K562 (cell line): ENCODE measurements around the gene ARHGAP8. TPM values are rescaled to one million over a fixed set of nuclear protein-coding genes. Genes with fewer than 3 reads are reported as not detected.

ENCODE experiments used
- ATAC-seq: fragments of 200-7000 bp; cut with Tn5 transposase; 3 replicates; pipeline ENCODE4 v1.9.1; 2020; ENCODE audit warnings: moderate library complexity
- BruUV-seq: library from RNA; stranded (reverse); fragments of 400-500 nt; replicated peaks from 2 replicates; lab custom pipeline; 2021; lab: Mats Ljungman, UMichigan
- CTCF ChIA-PET: fragments of 300-600 bp; formaldehyde crosslinking; extraction: SDS; loops from one replicate; lab custom pipeline; 2021; ENCODE audit warnings: low intra/inter-chr PET ratio; lab: Yijun Ruan, JAX
- POLR2A ChIA-PET: fragments of 300-600, 350-650 bp; sonication (Branson Sonifier 250); formaldehyde crosslinking; extraction: SDS; loops from one replicate; lab custom pipeline; 2021; ENCODE audit warnings: antibody characterized with exemption, inconsistent platforms; lab: Yijun Ruan, JAX
- DNase-seq, 4 experiments: peaks; one replicate each; pipeline versions ENCODE4 v3.0.0 to v3.0.0-alpha.2; 2011 to 2018; ENCODE audit warnings: low spot score in 3 of 4, mixed read lengths in 3 of 4; ENCODE audit errors: extremely low read depth in 1 of 4
- FAIRE-seq: peaks from 2 replicates; lab custom pipeline; 2011; peaks lifted over from hg19 to GRCh38; lab: Jason Lieb, UNC
- H2AFZ ChIP-seq: 2 replicates; pipeline ENCODE4 v1.6.0; 2011; ENCODE audit warnings: low read depth, low read length, control low read depth, inconsistent platforms
- H3K27ac ChIP-seq: fragments of 200-600 bp; 3 replicates; pipeline ENCODE4 v1.8.0; 2011; ENCODE audit warnings: low read depth, mild to moderate bottlenecking, control low read depth, inconsistent platforms, low read length, moderate library complexity, mixed read lengths; ENCODE audit errors: extremely low read depth
- H3K27me3 ChIP-seq, 2 experiments: fragments of 300-600 bp in 1 of 2; 2 replicates in 1 of 2; 3 replicates in 1 of 2; pipeline versions ENCODE4 v1.6.0 to v1.8.0; 2011; ENCODE audit warnings: inconsistent platforms in 2 of 2, low read length in 2 of 2, mild to moderate bottlenecking in 1 of 2, mixed read lengths in 1 of 2, moderate library complexity in 1 of 2; ENCODE audit not compliant: control insufficient read depth in 2 of 2, insufficient read depth in 2 of 2
- H3K36me3 ChIP-seq: fragments of 300-600 bp; 3 replicates; pipeline ENCODE4 v1.8.0; 2011; ENCODE audit warnings: mild to moderate bottlenecking, low read length, inconsistent platforms; ENCODE audit not compliant: control insufficient read depth, insufficient read depth
- H3K4me1 ChIP-seq, 2 experiments: fragments of 200-600 bp in 1 of 2; replicated peaks in 1 of 2; 2 replicates in 1 of 2; 3 replicates in 1 of 2; pipeline versions ENCODE4 v1.5.1 to v1.8.0; 2011; ENCODE audit warnings: inconsistent platforms in 2 of 2, low read length in 2 of 2, mild to moderate bottlenecking in 1 of 2, mixed read lengths in 1 of 2, moderate library complexity in 1 of 2; ENCODE audit not compliant: control insufficient read depth in 2 of 2, insufficient read depth in 2 of 2
- H3K4me2 ChIP-seq: 2 replicates; pipeline ENCODE4 v1.6.1; 2011; ENCODE audit warnings: low read length, control low read depth, inconsistent platforms, mixed read lengths; ENCODE audit not compliant: insufficient read depth
- H3K4me3 ChIP-seq: fragments of 200-600 bp; sonication (generic), shearing (Covaris generic); 2 replicates; pipeline ENCODE4 v1.5.1; 2016; ENCODE audit warnings: control low read depth, inconsistent platforms
- H3K79me2 ChIP-seq: fragments of 200-600 bp; 3 replicates; pipeline ENCODE4 v1.8.0; 2011; ENCODE audit warnings: low read length, inconsistent platforms; ENCODE audit not compliant: control insufficient read depth, insufficient read depth
- H3K9ac ChIP-seq, 2 experiments: 2 replicates each; pipeline versions ENCODE4 v1.6.0 to v1.6.1; 2011; ENCODE audit warnings: low read depth in 2 of 2, low read length in 2 of 2, control low read depth in 1 of 2, inconsistent platforms in 1 of 2, mild to moderate bottlenecking in 1 of 2, mixed read lengths in 1 of 2; ENCODE audit not compliant: insufficient read depth in 1 of 2
- H3K9me1 ChIP-seq: one replicate; pipeline ENCODE4 v1.6.0; 2011; ENCODE audit warnings: inconsistent platforms, mild to moderate bottlenecking, low read length, moderate library complexity; ENCODE audit not compliant: control insufficient read depth, insufficient read depth
- H3K9me3 ChIP-seq: replicated peaks from 2 replicates; pipeline ENCODE4 v1.5.1; 2011; ENCODE audit warnings: low read depth, low read length, inconsistent platforms; ENCODE audit not compliant: control insufficient read depth, insufficient read depth
- H4K20me1 ChIP-seq: replicated peaks from 2 replicates; pipeline ENCODE4 v1.6.1; 2011; ENCODE audit warnings: low read length, inconsistent platforms, mixed read lengths; ENCODE audit not compliant: control insufficient read depth, insufficient read depth
- BMI1 ChIP-seq: fragments of 150-350 bp; IDR thresholded peaks from 2 replicates; pipeline ENCODE4 v1.6.1; 2014; ENCODE audit warnings: low read length
- COPS2 ChIP-seq: fragments of 450-650 bp; conservative IDR thresholded peaks from 2 replicates; pipeline ENCODE4 v1.6.1; 2016; ENCODE audit warnings: mild to moderate bottlenecking, moderate library complexity
- GATA2 ChIP-seq: sonication (generic); formaldehyde crosslinking; IDR thresholded peaks from 2 replicates; pipeline ENCODE4 v1.4.0; 2020; ENCODE audit warnings: mild to moderate bottlenecking, missing genetic modification reagents
- HNRNPLL ChIP-seq: fragments of 200-400 bp; formaldehyde crosslinking; IDR thresholded peaks from 2 replicates; pipeline ENCODE4 v1.6.1; 2017; ENCODE audit warnings: low read length, low read depth, mild to moderate bottlenecking; ENCODE audit not compliant: poor library complexity, severe bottlenecking
- KDM2B ChIP-seq: fragments of 250-450 bp; sonication (Bioruptor Pico); IDR thresholded peaks from 2 replicates; pipeline ENCODE4 v1.8.0; 2021; ENCODE audit warnings: mild to moderate bottlenecking, moderate library complexity
- KLF10 ChIP-seq: fragments of 250-450 bp; sonication (Bioruptor Pico); IDR thresholded peaks from 2 replicates; pipeline ENCODE4 v1.6.1; 2021; ENCODE audit warnings: matching md5 sums
- RBM39 ChIP-seq: fragments of 200-400 bp; formaldehyde crosslinking; optimal IDR thresholded peaks from 2 replicates; pipeline ENCODE3; 2018; ENCODE audit warnings: low read depth, low read length
- TAF9B ChIP-seq: fragments of 450-650 bp; IDR thresholded peaks from 2 replicates; pipeline ENCODE4 v1.6.1; 2018; ENCODE audit warnings: mild to moderate bottlenecking; ENCODE audit not compliant: partially characterized antibody
- TOE1 ChIP-seq, 2 experiments: fragments of 450-650 bp in 1 of 2; sonication (generic) in 1 of 2; formaldehyde crosslinking in 1 of 2; IDR thresholded peaks; 2 replicates each; pipeline versions ENCODE4 v1.7.1 to v1.8.0; 2016 to 2022; ENCODE audit warnings: borderline replicate concordance in 2 of 2, mild to moderate bottlenecking in 2 of 2, antibody characterized with exemption in 1 of 2, inconsistent platforms in 1 of 2, low read depth in 1 of 2, missing genetic modification reagents in 1 of 2, moderate library complexity in 1 of 2
- ZNF24 ChIP-seq: fragments of 450-650 bp; IDR thresholded peaks from 2 replicates; pipeline ENCODE4 v1.6.1; 2016
- ZNF253 ChIP-seq: fragments of 250-450 bp; sonication (Bioruptor Pico); conservative IDR thresholded peaks from 2 replicates; pipeline ENCODE4 v1.6.1; 2021; ENCODE audit warnings: mild to moderate bottlenecking
- ZNF592 ChIP-seq: fragments of 450-650 bp; IDR thresholded peaks from 2 replicates; pipeline ENCODE4 v1.6.1; 2017; ENCODE audit warnings: antibody characterized with exemption, mild to moderate bottlenecking
- WGBS: fragments of 100-300 bp; shearing (Covaris generic); methylation state at CpG from one replicate; pipeline ENCODE4 v1.1.6; 2016; ENCODE audit warnings: low coverage, mixed read lengths; ENCODE audit not compliant: insufficient coverage; ENCODE audit errors: missing lambda C conversion rate; 5-methylcytosine and 5-hydroxymethylcytosine counted together
- in situ Hi-C: fragments of 300-500 bp; cut with MboI; formaldehyde crosslinking; loops from 4 replicates; pipeline ENCODE4 v1.15.0; 2018; ENCODE audit warnings: inconsistent platforms, mixed read lengths
- intact Hi-C: fragments of 100-400 bp; cut with micrococcal nuclease; formaldehyde crosslinking; loops from 2 replicates; pipeline ENCODE4 v1.14.2; 2022
- polyA plus RNA-seq, 8 experiments: library from polyadenylated mRNA; depleted of rRNA in 4 of 8; stranded (reverse) in 5 of 8; unstranded in 3 of 8; fragments of >200 nt; fragmentation: Nextera tagmentation in 2 of 8; fragmentation: Illumina TruSeq in 1 of 8; extraction: Ambion mirVana in 2 of 8; extraction: Trizol in 1 of 8; gene quantifications; 2 replicates each; pipeline versions ENCODE4 v1.2.1 to v1.2.3, GENCODE V29; 2011 to 2014; ENCODE audit warnings: inconsistent platforms in 1 of 8, missing spikeins in 1 of 8
- total RNA-seq, 7 experiments: library from RNA; depleted of rRNA in 6 of 7; stranded (reverse); fragments of >200 nt in 6 of 7; fragmentation: Illumina TruSeq in 2 of 7; extraction: Trizol in 2 of 7; gene quantifications; 2 replicates each; pipeline versions ENCODE4 v1.2.1 to v1.2.3, GENCODE V29; 2011 to 2021; ENCODE audit warnings: low replicate concordance in 1 of 7

The ARHGAP8 gene
- total and polyA plus RNA-seq, 9 of the 15 experiments (the other 6 are each of a cell fraction or from before 2014, with no cell fraction given), result 0.15 to 2.2 (median 0.62) TPM

- no peak overlapping the region for H2AFZ ChIP-seq
- no peak overlapping the region for H3K27ac ChIP-seq
- TF ChIP-seq TAF9B (no peak), ZNF253 (CRISPR knock-in tag) (no peak), HNRNPLL (no peak), KLF10 (CRISPR knock-in tag) (no peak), ZNF24 (no peak), RBM39 (no peak), COPS2 (no peak)
- no peaks in the 10 kb centered on the region for H3K36me3 ChIP-seq
- ChIA-PET POLR2A (interaction anchor here (0.8 kb wide), 1 partner anchor 16 kb away, joined by 5 read pairs; no protein-coding TSS in a partner anchor), CTCF (no interaction called here)
- BruUV-seq, result no TSS peak
- H3K9me3 ChIP-seq, result no peaks in the 10 kb centered on the region
- DNase-seq (no peak), FAIRE-seq (no peak), ATAC-seq (no peak)
- H3K4me2 ChIP-seq, result no peak overlapping the region
- 2% methylated on average over 7 of the region's 7 CpGs for WGBS
- H4K20me1 ChIP-seq, result 0 out of 2 replicates have a peak, but pooled peaks cover 9% of the 10 kb centered on the region
- no peaks in the 10 kb centered on the region for H3K79me2 ChIP-seq
- in situ Hi-C loops (loop anchor here (25.0 kb wide), 1 partner anchor 433 kb away; the partner anchor contains the start of gene KIAA0930), intact Hi-C loops (no loop called here)
- peaks cover 3 to 21% of the 10 kb centered on the region in 2 experiments; a peak in 3 of 5 replicates for H3K27me3 ChIP-seq
- no peak overlapping the region for H3K4me3 ChIP-seq
- H3K9ac ChIP-seq, result no peak overlapping the region
- no peaks in the 10 kb centered on the region for H3K9me1 ChIP-seq
- peaks cover 0 to 3% of the 10 kb centered on the region in 2 experiments; a peak in 3 of 5 replicates for H3K4me1 ChIP-seq
Measured at GRCh38 chr22:44804327-44804726, 52.0 kb downstream of the ARHGAP8 start.

GRCh38 chr22:44805711-44806110 is 53.3 kb downstream of the ARHGAP8 start:
- FAIRE-seq, result no peak
- Histone ChIP-seq H3K4me2 (no peak overlapping the region), H3K4me1 (peaks cover 0 to 3% of the 10 kb centered on the region in 2 experiments; a peak in 3 of 5 replicates), H2AFZ (no peak overlapping the region), H3K27me3 (peaks cover 3 to 27% of the 10 kb centered on the region in 2 experiments; a peak in 3 of 5 replicates), H3K9ac (no peak overlapping the region), H3K79me2 (no peaks in the 10 kb centered on the region), H4K20me1 (0 out of 2 replicates have a peak, but pooled peaks cover 9% of the 10 kb centered on the region), H3K9me1 (no peaks in the 10 kb centered on the region), H3K9me3 (no peaks in the 10 kb centered on the region), H3K27ac (no peak overlapping the region), H3K36me3 (no peaks in the 10 kb centered on the region), H3K4me3 (no peak overlapping the region)
- no TSS peak for BruUV-seq
- DNase-seq, result no peak
- ATAC-seq, result no peak
- in situ Hi-C loops (loop anchor here (25.0 kb wide), 1 partner anchor 432 kb away; the partner anchor contains the start of gene KIAA0930), intact Hi-C loops (no loop called here)
- ChIA-PET POLR2A (no interaction called here), CTCF (no interaction called here)
- WGBS, result 0% methylated on average over 9 of the region's 9 CpGs
- TF ChIP-seq GATA2 (CRISPR knock-in tag) (no peak), ZNF592 (no peak), TOE1 (IDR thresholded peaks at IDR 0.05; ENCODE audit: borderline replicate concordance) (no peak), TOE1 (CRISPR knock-in tag; IDR thresholded peaks at IDR 0.05; ENCODE audit: borderline replicate concordance, low read depth) (no peak), KDM2B (CRISPR knock-in tag) (no peak), BMI1 (no peak)
